HG03108 (cell line): ENCODE data around the gene HS3ST1.
"Not testable (repeated sequence)": the region's sequence is repeated elsewhere in the genome, so short reads cannot be mapped to it uniquely, and the experiment has no call there.

ENCODE experiments used
- ATAC-seq: cut with Tn5 transposase; IDR thresholded peaks from one replicate; pipeline ENCODE4 v1.9.1; 2021; ENCODE audit warnings: moderate library complexity; ENCODE audit not compliant: unreplicated experiment

The HS3ST1 gene

GRCh38 chr4:11407551-11407950, 21.1 kb downstream of the HS3ST1 start:
- ATAC-seq = no peak

- no peak for ATAC-seq
These were observed 24.3 kb downstream of the HS3ST1 start for GRCh38 chr4:11404431-11404830.

- peak; percentile 53 for ATAC-seq
These were observed 26.5 kb downstream of the HS3ST1 start for GRCh38 chr4:11402192-11402591.

GRCh38 chr4:11399461-11399971, 29.2 kb downstream of the HS3ST1 start:
- ATAC-seq = no peak

GRCh38 chr4:11397819-11398610, 30.7 kb downstream of the HS3ST1 start:
- ATAC-seq = peak; percentile 60

GRCh38 chr4:11397146-11397545, 31.5 kb downstream of the HS3ST1 start:
- no peak for ATAC-seq

- no peak for ATAC-seq
These were observed 35.1 kb downstream of the HS3ST1 start for GRCh38 chr4:11393551-11393950.

- ATAC-seq = not testable (repeated sequence)
These were observed 44.6 kb downstream of the HS3ST1 start for GRCh38 chr4:11384072-11384471.

GRCh38 chr4:11376571-11376970, 52.1 kb downstream of the HS3ST1 start:
- no peak for ATAC-seq

GRCh38 chr4:11376146-11376545, 52.5 kb downstream of the HS3ST1 start:
- ATAC-seq = no peak

GRCh38 chr4:11368701-11369115, 60.0 kb downstream of the HS3ST1 start:
- no peak for ATAC-seq

GRCh38 chr4:11367371-11367770, 61.3 kb downstream of the HS3ST1 start:
- ATAC-seq = no peak

- no peak for ATAC-seq
These were observed 61.8 kb downstream of the HS3ST1 start for GRCh38 chr4:11366859-11367258.

GRCh38 chr4:11365039-11365438, 63.7 kb downstream of the HS3ST1 start:
- no peak for ATAC-seq

- no peak for ATAC-seq
These were observed 69.1 kb downstream of the HS3ST1 start for GRCh38 chr4:11359591-11359990.

- ATAC-seq = no peak
These were observed 73.5 kb downstream of the HS3ST1 start for GRCh38 chr4:11355226-11355625.

- no peak for ATAC-seq
These were observed 74.2 kb downstream of the HS3ST1 start for GRCh38 chr4:11354531-11354930.

GRCh38 chr4:11348449-11349088, 80.1 kb downstream of the HS3ST1 start:
- no peak for ATAC-seq

GRCh38 chr4:11344916-11345315, 83.8 kb downstream of the HS3ST1 start:
- ATAC-seq = no peak

- ATAC-seq = no peak
These were observed 85.2 kb downstream of the HS3ST1 start for GRCh38 chr4:11343536-11343935.
